ENCODE measurements around the gene HGD. TPM values are rescaled to one million over a fixed set of nuclear protein-coding genes. Genes with fewer than 3 reads are reported as not detected.
"Not testable (repeated sequence)": the region's sequence is repeated elsewhere in the genome, so short reads cannot be mapped to it uniquely, and the experiment has no call there.

HGD gene
- total RNA-seq, 2 experiments from 2014 or later: 1.7 to 2.0 TPM

DNA sequence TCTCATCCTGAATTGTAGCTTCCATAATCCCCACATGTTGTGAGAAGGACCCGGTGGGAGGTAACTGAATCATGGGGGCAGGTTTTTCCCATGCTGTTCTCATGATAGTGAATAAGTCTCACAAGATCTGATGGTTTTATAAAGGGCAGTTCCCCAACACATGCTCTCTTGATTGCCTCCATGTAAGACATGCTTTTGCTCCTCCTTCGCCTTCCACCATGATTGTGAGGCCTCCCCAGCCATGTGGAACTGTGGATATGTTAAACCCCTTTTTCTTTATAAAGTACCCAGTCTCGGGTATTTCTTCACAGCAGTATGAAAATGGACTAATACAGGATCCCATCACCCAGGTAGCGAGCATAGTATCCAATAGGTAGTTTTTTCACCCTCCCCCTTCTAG, 43.2 kb downstream of the HGD start:
- H3K36me3 Mint-ChIP-seq; ATAC-seq (ENCODE audit: low read depth); H3K4me1 Mint-ChIP-seq; H3K27ac Mint-ChIP-seq; POLR2A ChIA-PET; H3K4me3 Mint-ChIP-seq; DNase-seq; H3K27me3 Mint-ChIP-seq: not testable (repeated sequence)
- H3K9me3 Mint-ChIP-seq: peaks cover 10% of the 10 kb centered on the region

DNA sequence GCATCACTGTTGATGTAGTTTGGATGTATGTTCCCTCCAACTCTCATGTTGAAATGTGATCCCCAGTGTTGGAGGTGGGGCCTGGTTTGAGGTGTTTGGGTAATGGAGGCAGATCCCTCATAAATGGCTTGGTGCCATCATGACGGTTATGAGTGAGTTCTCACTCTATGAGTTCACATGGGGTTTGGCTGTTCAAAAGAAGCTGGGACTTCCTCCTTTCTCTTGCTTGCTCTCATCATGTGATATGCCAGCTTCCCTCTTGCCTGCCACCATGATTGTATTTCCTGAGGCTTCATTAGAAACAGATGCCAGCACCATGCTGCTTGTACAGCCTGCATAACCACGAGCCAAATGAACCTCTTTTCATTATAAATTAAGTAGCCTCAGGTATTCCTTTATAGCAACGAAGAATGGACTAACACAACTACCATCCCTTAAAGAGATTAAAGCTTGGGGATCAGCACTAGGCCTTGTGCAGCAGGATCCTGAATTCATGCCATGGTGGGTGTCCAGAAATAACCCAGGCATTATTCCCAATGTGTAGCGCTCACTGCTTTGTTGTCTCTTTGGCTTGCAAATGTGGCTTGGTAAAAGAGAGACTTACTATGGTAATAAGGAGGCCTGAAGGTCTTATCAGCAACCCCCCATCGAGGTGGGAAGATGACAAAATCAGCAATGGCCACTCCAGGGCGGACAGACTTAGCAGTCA, 44.0 kb downstream of the HGD start:
- Mint-ChIP-seq H3K36me3 (peaks cover 4% of the 10 kb centered on the region), H3K4me3 (no peak overlapping the region), H3K9me3 (peaks cover 10% of the 10 kb centered on the region), H3K4me1 (peaks cover 8% of the 10 kb centered on the region), H3K27ac (no peak overlapping the region), H3K27me3 (peaks cover 1% of the 10 kb centered on the region)
- ATAC-seq (ENCODE audit: low read depth): no peak
- no peak for DNase-seq
- POLR2A ChIA-PET: no interaction called here

DNA sequence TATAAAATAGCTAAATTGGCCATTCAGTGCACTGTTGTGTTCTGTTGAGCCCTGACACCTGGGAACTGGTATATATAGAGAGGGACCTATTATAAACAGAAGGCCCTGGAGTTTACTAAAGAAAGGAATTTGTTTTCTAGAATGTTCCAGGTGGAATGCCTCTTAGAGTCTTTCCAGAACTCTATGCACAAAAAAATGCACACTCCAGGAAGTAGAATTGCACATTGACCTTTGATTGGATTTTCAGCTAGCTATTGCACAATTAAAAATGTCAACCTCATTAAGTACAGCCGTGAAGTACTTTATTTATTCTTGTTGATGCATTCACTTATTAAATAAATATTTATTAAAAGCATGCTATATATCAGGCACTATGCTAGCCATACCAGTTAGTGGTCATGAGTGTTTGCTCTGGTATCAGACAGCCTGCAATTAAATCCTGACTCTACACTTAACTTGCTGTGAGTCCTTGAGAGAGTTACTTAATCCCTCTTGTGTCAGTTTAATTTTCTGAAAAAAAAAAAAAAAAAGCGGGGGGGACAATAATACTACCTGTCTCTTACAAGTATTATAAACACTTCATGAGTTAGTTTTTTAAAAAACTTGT, 45.1 kb downstream of the HGD start:
- POLR2A ChIA-PET: no interaction called here
- H3K4me3 Mint-ChIP-seq: no peak overlapping the region
- H3K4me1 Mint-ChIP-seq: peaks cover 8% of the 10 kb centered on the region
- H3K36me3 Mint-ChIP-seq: peaks cover 2% of the 10 kb centered on the region
- no peak for ATAC-seq (ENCODE audit: low read depth)
- DNase-seq: no peak
- peaks cover 3% of the 10 kb centered on the region for H3K27me3 Mint-ChIP-seq
- H3K27ac Mint-ChIP-seq: no peak overlapping the region
- H3K9me3 Mint-ChIP-seq: peaks cover 10% of the 10 kb centered on the region

DNA sequence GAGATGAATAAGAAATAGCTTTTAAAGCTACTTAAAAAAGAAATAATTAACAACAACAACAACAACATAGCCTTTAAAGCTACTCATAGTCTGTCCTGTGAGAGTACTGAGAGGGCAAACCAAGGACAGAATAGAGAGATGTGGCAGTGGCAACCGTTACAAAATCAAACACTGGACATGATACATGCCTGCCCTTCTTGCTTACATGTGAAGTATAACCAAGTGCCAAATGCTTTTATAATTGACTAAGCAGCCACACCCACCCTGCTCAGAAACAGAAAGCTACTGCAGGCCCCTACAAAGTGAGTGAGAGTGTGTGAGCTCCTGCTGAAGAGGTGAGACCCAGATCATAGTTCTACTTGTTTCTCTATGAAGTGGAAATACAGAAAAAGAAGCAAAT, 47.5 kb downstream of the HGD start:
- Mint-ChIP-seq H3K9me3 (peaks cover 6% of the 10 kb centered on the region), H3K27me3 (peaks cover 3% of the 10 kb centered on the region), H3K4me3 (no peak overlapping the region), H3K27ac (no peak overlapping the region), H3K36me3 (peaks cover 2% of the 10 kb centered on the region), H3K4me1 (no peaks in the 10 kb centered on the region)
- ATAC-seq (ENCODE audit: low read depth) (no peak), DNase-seq (no peak)
- POLR2A ChIA-PET: no interaction called here

DNA sequence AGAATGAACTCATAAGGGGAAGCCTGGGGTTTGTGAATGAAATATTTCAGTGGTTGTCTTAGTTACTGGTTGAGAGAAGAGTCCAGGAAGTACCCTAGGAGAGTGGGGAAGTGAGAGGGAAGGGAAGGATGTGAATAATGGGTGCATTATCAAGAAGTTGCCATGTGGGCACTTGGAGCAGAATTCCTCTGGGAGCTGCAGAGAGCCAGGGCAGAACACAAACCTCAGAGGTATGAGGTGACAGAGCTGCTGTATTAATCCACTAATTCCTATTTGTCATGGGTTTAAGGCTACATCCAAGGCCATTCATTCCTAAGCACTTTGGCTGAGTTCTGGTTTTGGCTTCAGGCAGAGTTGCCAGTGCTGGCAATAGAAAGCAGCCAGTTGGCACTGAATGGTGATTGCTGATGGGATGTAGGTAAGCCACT, 56.9 kb downstream of the HGD start:
- Mint-ChIP-seq H3K4me3 (no peak overlapping the region), H3K27ac (no peak overlapping the region), H3K4me1 (no peaks in the 10 kb centered on the region), H3K27me3 (peaks cover 4% of the 10 kb centered on the region), H3K36me3 (no peaks in the 10 kb centered on the region), H3K9me3 (peaks cover 21% of the 10 kb centered on the region)
- no peak for DNase-seq
- POLR2A ChIA-PET: no interaction called here
- no peak for ATAC-seq (ENCODE audit: low read depth)

DNA sequence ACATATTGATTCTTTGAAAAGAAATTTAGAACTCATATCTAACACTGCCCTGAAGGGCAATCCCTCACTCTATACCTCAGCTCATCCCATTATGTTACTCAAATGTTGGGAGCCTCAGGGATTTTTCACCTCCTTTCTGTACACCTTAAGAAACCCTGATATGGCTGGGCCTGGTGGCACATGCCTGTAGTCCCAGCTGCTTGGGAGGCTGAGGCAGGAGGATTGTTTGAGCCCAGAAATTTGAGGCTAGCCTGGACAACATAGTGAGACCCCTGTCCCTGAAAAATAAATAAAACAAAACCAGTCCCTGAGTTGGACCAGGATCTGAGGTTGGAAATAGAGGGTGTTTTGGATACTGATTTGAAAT, 58.3 kb downstream of the HGD start:
- Mint-ChIP-seq H3K9me3 (peaks cover 21% of the 10 kb centered on the region), H3K27ac (no peak overlapping the region), H3K27me3 (peaks cover 4% of the 10 kb centered on the region), H3K4me1 (no peaks in the 10 kb centered on the region), H3K4me3 (no peak overlapping the region), H3K36me3 (no peaks in the 10 kb centered on the region)
- ATAC-seq (ENCODE audit: low read depth): no peak
- POLR2A ChIA-PET: no interaction called here
- no peak for DNase-seq

DNA sequence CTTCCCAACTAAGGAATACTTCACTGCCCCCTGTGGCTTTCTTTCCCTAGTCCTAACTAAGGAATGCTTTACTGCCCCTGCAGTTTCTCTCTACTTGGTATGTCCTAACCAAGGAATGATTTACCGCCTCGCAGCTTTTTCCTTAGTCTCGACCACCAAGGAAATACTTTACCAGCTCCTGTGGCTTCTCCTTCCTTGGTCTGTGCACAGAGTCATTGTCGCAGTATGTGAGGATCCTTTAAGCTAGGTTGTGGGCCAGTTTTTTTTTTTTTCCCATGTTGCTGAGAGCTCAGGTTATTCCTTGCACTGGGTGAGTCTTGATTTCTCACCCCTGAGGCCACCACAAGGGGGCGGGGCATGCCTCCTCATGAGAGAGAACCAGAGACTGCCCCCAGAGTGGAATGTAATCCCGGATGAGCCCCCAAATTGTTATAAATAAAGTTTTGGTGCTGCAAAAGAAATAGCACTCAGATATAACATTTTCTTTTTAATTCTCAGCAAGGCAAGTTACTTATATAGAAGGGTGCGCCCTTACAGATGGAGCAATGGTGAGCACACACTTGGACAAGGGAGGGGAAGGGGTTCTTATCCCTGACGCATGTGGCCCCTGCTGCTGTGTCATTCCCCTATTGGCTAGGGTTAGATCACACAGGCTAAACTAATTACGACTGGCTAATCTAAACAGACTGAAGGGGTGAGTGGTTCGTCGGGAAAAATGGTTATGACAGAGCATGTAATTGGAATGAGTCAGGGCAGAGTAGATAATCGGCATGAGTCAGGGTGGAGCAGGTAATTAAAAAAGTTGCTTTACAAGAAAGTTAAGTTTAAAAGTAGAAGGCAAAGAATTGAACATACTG, 58.9 kb downstream of the HGD start:
- Mint-ChIP-seq H3K4me3 (no peak overlapping the region), H3K4me1 (no peaks in the 10 kb centered on the region), H3K9me3 (peaks cover 21% of the 10 kb centered on the region), H3K36me3 (no peaks in the 10 kb centered on the region), H3K27me3 (peaks cover 4% of the 10 kb centered on the region), H3K27ac (no peak overlapping the region)
- POLR2A ChIA-PET: no interaction called here
- ATAC-seq (ENCODE audit: low read depth) (no peak), DNase-seq (no peak)

DNA sequence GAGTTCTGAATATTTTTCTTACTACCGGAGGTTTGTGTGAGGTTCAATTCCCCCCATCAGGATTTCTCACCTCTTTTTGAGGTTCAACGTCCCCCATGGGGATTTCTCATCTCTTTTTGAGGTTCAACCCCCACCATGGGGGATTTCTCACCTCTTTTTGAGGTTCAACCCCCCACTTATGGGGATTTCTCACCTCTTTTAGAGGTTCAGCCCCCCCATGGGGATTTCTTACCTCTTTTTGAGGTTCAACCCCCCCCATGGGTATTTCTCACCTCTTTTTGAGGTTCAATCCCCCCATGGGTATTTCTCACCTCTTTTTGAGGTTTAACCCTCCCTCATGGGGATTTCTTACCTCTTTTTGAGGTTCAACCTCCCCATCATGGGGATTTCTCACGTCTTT, 59.6 kb downstream of the HGD start:
- peaks cover 18% of the 10 kb centered on the region for H3K9me3 Mint-ChIP-seq
- H3K4me3 Mint-ChIP-seq: no peak overlapping the region
- no peaks in the 10 kb centered on the region for H3K4me1 Mint-ChIP-seq
- DNase-seq: no peak
- POLR2A ChIA-PET: no interaction called here
- H3K27ac Mint-ChIP-seq: no peak overlapping the region
- peaks cover 7% of the 10 kb centered on the region for H3K27me3 Mint-ChIP-seq
- no peak for ATAC-seq (ENCODE audit: low read depth)
- no peaks in the 10 kb centered on the region for H3K36me3 Mint-ChIP-seq

DNA sequence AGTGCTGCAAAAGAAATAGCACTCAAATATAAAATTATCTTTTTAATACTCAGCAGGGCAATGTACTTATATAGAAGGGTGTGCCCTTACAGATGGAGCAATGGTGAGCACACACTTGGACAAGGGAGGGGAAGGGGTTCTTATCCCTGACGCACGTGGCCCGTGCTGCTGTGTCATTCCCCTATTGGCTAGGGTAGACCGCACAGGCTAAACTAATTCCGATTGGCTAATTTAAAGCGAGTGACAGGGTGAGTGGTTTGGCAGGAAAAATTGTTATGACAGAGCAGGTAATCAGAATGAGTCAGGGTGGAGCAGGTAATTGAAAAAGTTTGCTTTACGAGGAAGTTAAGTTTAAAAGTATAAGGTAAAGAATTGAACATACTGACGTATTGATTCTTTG, 65.3 kb downstream of the HGD start:
- H3K4me1 Mint-ChIP-seq; DNase-seq; ATAC-seq (ENCODE audit: low read depth); H3K36me3 Mint-ChIP-seq; H3K27ac Mint-ChIP-seq; H3K27me3 Mint-ChIP-seq; H3K4me3 Mint-ChIP-seq; POLR2A ChIA-PET; H3K9me3 Mint-ChIP-seq: not testable (repeated sequence)

DNA sequence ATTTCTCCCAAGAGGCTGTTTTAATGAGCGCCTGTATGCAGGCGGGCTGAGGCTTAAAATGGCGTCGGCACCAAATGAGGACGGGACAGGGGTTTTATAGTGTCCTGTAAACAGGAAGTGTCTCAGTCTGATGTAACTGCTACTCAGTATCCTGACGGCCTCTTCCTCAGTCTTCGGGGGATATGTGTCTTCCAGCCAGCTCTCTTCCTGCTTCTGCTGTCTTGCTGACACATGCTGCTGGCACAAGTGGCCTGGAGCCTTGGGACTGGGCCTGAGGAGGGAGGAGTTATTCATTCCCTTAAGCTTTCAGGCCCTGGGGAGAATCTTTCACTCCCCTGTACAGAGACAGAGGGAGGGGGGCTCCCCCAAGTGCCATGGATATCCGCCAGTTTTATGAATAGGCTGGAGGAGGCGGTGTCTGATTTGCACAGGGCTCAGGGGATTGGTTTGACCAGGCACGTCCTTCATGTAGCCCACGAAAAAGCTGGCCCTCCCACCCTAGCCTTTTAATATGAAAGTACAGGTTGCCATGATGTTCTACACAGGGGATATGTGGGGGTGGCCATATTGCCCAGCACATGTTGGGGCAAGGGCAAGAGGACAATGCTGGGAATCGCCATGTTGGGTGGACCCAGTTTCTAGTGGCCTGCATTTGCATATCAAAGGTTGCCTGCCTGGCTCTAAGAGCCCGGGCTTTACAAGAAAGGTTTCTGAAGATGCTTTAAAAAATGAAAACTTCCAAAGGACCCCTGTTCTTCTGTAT, 66.0 kb downstream of the HGD start:
- no peaks in the 10 kb centered on the region for H3K36me3 Mint-ChIP-seq
- POLR2A ChIA-PET: no interaction called here
- no peak overlapping the region for H3K27ac Mint-ChIP-seq
- DNase-seq (no peak), ATAC-seq (ENCODE audit: low read depth) (no peak)
- H3K4me1 Mint-ChIP-seq: no peaks in the 10 kb centered on the region
- H3K27me3 Mint-ChIP-seq: peaks cover 4% of the 10 kb centered on the region
- H3K4me3 Mint-ChIP-seq: no peak overlapping the region
- no peaks in the 10 kb centered on the region for H3K9me3 Mint-ChIP-seq

DNA sequence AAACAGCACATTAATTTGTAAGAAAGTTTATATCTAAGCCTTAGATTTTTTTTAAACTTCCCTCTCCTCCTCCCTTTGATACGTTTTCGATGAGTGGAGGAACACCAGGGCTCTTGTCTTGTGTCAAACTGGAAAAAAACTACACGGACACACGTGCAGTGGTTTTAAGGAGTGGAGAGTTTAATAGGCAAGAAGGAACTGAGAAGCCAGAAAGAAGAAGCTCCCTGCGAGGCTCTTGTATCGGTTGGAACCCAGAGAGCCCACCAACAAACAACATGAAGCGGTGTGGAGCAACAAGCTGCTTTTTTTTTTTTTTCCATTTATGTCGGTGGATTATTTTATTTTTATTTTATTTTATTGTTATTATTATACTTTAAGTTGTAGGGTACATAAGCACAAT, 67.3 kb downstream of the HGD start:
- POLR2A ChIA-PET: no interaction called here
- no peaks in the 10 kb centered on the region for H3K4me1 Mint-ChIP-seq
- no peaks in the 10 kb centered on the region for H3K36me3 Mint-ChIP-seq
- ATAC-seq (ENCODE audit: low read depth): no peak
- peaks cover 4% of the 10 kb centered on the region for H3K27me3 Mint-ChIP-seq
- H3K4me3 Mint-ChIP-seq: no peak overlapping the region
- no peaks in the 10 kb centered on the region for H3K9me3 Mint-ChIP-seq
- no peak for DNase-seq
- H3K27ac Mint-ChIP-seq: no peak overlapping the region

DNA sequence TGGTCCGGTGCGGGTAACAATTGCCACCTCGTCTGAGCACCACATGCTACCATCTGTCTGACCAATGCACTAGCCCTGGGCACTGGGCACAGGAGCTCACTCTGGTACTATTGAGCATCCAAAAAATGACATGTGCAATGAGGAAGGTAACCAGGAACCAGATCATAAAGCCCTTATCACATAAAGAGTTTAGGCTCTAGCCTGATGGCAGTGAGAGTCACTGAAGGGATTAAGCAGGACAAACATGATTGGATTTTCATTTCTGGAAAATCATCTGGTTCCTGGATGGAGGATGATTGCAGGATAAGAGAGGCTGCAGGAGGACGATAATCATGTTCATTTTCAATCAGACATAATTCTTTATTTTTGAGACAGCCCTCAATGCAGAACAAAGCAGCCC, 73.5 kb downstream of the HGD start:
- DNase-seq: no peak
- no peak overlapping the region for H3K4me3 Mint-ChIP-seq
- H3K27ac Mint-ChIP-seq: no peak overlapping the region
- POLR2A ChIA-PET: no interaction called here
- no peak for ATAC-seq (ENCODE audit: low read depth)
- no peaks in the 10 kb centered on the region for H3K9me3 Mint-ChIP-seq
- no peaks in the 10 kb centered on the region for H3K4me1 Mint-ChIP-seq
- H3K36me3 Mint-ChIP-seq: peaks cover 2% of the 10 kb centered on the region
- H3K27me3 Mint-ChIP-seq: no peaks in the 10 kb centered on the region

DNA sequence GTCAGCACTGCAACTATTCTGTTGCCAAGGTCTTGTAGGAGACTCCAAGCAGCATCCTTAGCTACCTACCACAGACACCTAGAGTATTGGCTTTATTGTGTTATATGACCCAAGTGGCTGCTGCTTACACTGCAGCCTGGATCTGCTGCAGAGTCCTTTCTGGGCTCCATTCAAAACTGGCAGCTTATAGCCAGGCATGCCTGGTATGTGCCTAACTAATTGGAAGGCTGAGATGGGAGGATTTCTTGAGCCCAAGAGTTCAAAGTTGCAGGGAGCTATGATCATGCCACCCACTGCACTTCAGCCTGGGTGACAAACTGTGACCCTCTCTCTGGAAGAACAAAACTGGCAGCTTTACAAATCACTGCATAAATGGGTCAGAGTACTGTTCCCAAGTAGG, 77.3 kb downstream of the HGD start:
- no peak overlapping the region for H3K27ac Mint-ChIP-seq
- no peak overlapping the region for H3K4me3 Mint-ChIP-seq
- ATAC-seq (ENCODE audit: low read depth) (no peak), DNase-seq (no peak)
- H3K4me1 Mint-ChIP-seq: peaks cover 5% of the 10 kb centered on the region
- peaks cover 19% of the 10 kb centered on the region for H3K36me3 Mint-ChIP-seq
- no peaks in the 10 kb centered on the region for H3K9me3 Mint-ChIP-seq
- POLR2A ChIA-PET: interaction anchor here (0.9 kb wide), 1 partner anchor 9 kb away, joined by 3 read pairs; the partner anchor contains the start of gene NDUFB4
- no peaks in the 10 kb centered on the region for H3K27me3 Mint-ChIP-seq
